GM19463 (cell line): ENCODE measurements around the gene TMX1.
"Not testable (repeated sequence)": the region's sequence is repeated elsewhere in the genome, so short reads cannot be mapped to it uniquely, and the experiment has no call there.

ENCODE experiments used
- ATAC-seq: cut with Tn5 transposase; IDR thresholded peaks from one replicate; pipeline ENCODE4 v1.9.1; 2021; ENCODE audit warnings: mild to moderate bottlenecking, moderate library complexity; ENCODE audit not compliant: unreplicated experiment

The TMX1 gene, protein sequence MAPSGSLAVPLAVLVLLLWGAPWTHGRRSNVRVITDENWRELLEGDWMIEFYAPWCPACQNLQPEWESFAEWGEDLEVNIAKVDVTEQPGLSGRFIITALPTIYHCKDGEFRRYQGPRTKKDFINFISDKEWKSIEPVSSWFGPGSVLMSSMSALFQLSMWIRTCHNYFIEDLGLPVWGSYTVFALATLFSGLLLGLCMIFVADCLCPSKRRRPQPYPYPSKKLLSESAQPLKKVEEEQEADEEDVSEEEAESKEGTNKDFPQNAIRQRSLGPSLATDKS

DNA sequence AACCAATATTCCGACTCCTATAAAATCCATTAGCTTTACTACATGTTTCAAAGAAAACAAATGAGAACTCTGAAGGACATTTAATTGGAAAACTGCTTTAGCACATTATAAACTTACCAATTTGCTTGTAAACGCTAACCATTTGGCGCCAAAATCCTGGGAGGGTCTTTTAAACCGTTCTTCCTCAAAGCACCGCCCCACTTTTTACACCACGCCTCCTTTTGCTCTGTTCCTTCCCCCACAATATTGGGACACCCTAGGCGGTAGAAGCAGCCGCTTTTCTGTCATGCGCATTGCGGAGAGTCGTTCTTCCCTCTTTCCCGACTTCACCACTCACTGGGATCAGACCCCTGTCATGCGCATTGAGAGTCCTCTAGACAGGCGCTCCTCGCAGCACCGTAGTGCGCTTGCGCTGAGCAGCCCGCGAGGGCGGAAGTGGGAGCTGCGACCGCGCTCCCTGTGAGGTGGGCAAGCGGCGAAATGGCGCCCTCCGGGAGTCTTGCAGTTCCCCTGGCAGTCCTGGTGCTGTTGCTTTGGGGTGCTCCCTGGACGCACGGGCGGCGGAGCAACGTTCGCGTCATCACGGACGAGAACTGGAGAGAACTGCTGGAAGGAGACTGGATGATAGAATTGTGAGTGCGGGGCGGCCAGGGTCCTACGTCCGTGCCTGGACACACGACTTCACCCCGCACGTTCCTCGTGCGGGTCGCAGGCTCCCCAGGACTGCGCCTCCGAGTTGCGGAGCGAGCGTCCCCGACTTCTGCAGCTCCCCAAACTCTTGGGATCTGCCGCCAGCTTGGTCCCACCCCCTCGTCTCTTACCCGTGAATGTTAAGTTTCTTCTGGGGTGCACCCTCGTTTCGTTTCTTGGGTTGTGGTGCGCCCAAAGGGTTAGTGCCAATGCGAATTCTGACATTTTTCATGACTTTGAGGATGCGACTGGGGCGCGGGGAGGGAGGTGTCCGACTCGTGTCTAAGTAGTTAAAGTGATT is at the start of gene TMX1:
Gene TMX1, plus strand, starts transcription at position 435 of the 991 bp plus-strand sequence. Its CDS starts 46 bp downstream, at position 481.
- peak; percentile 90 for ATAC-seq

DNA sequence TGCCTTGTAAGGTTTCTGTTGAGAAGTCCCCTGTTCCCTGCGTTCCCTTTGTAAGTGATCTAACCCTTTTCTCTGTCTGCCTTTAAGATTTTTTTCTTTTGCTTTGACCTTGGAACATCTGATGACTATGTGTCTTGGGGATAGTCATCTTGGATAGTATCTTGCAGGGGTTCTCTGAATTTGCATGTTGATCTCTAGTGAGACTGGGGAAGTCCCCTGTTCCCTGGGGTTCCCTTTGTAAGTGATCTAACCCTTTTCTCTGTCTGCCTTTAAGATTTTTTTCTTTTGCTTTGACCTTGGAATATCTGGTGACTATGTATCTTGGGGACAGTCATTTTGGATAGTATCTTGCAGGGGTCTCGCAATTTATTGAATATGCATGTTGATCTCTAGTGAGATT is 38.2 kb upstream of the TMX1 start:
- peak; percentile 28 for ATAC-seq

DNA sequence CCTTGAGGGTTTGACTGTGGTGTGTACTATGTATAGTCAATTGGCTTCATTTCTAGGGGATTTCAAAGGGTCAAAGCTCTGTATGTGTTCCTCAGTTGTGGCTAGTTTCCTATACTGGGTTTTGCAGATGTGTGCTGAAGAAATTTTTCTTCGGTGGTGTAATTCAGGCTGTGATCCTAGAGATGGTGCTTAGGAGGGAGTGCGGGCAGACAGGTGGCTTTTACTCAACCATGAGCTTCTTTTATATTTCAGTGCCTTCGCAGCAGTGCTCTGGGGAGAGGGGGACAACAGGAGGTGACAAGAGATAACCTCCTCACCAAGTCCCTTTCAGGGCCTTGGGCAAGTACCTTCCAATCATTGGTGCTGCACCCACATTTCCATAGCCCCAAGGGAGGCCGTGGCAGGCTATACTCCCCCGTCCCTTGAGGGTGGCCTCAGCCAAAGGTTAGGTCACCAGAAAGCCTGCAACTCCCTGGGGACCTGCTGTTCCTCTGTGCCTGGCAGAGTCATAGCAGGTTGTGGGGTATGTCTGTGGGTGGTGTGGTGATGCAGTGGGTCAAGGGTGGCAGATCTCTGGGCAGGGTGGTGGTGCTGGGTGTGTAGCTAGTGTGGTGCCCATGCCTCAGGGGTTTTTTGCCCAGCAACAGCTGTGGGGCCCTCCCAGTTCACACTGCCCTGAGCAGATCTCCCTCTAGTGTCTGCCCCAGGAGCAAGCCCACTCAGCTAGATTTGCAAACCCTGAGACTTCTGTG is 37.0 kb upstream of the TMX1 start:
- peak; percentile 79 for ATAC-seq

DNA sequence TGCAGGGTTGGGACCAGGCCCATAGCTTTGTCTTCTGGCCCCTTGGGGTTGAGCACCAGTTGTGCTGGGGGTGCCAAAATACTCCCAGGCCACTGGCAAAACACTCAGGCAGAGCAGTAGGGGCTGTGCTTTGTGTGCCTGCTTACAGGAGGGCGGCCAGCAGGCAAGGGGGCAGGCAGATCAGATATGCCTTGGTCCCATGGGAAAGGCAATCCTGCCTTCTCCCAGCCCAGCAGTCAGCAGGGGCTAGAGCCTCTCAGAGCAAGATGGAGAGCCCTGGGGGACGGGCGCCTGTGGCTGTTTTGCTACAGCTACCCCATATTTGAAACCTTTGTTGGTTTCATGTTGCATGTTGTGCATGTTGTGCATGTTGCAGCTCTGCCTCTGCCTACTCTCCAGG is 36.2 kb upstream of the TMX1 start:
- ATAC-seq = no peak

DNA sequence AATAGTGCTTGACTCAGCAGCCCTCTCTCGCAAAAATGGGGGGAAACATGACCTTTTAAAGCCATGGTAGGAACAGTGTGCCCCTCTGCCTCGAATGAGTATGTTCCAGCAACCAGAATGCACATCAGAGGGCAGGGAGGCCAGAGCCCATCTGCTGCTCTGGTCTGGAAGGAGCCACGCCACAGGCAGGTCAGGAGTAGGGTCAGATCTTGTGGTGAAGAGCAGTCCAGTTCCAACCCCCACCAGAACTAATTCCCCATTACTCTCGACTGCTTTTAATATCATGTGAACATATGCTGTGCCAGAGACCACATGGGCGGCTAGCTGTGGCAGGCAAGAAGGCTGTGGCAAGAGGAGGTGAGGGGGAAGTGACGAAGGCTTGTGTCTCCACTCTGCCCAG is 34.6 kb upstream of the TMX1 start:
- ATAC-seq = no peak

DNA sequence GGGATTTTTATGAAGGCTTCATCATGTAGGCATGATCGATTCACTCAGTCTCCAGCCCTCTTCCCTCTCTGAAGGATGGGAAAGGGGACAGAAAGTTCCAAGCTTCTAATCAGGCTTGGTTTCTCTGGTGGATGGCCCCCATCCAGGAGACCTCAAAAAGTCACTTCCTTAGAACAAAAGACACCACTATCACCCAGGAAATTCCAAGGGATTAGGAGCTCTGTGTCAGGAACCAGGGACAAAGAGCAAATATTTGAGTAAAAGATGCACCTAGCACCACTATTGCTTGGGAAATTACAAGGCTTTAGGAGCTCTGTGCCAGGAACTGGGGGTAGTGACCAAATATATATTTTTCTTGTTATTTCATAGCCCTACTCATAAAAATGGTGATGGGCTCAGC is 33.6 kb upstream of the TMX1 start:
- ATAC-seq = no peak

DNA sequence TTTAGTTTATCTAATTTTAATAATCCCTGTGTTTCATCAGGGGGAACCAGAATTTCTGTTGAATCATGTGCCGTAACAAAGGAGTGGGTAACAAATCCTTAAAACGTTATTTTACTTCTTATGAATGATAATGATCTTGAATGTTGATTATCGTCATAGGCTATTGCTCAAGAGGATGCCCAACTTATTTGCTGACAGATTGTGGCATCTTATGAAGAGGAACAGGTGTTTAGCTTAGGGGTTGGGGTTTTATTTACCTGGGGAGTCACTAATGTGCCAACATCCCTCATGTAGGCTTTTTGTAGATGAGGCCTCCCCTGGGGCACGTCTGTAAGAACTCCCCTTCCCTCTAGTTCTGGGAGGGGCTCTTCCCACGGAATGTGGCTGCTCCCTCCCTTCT is 32.4 kb upstream of the TMX1 start:
- no peak for ATAC-seq

DNA sequence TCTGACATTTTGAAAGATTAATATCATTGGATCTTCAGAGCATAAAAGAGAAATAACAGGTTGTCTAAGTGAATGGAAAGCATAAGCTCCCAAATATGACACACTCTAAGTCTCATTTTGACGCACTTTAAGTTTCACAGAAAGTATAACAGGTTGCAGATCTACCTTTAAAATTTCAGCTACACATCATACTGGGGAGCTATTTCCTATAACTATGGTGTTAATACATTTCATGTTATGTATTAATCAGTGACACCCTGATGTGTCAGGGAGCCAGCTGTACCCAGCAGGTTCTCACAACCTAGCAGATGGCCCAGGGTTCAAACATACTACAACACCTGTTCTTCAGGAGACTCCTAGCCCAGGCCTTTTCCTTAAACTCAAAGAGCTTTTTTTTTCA is 31.1 kb upstream of the TMX1 start:
- no peak for ATAC-seq

DNA sequence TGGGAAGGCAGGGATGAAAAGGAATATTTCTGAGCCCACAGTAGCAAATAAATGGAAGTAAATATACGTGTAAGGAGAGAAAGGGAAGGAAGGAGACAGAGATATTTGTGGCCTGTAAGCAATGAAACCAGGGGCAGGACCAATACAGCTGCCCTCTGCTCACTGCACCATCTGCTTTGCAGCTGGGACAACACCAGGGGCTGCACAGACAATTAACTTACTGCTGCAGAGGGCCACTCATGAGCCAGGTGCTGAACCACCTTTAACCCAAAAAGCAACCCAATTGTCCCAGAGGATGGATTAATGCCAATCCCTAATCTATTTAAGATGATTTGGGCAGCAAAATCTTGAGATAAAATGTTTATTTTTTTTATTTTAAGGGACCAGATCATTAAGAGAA is 30.6 kb upstream of the TMX1 start:
- ATAC-seq = no peak

DNA sequence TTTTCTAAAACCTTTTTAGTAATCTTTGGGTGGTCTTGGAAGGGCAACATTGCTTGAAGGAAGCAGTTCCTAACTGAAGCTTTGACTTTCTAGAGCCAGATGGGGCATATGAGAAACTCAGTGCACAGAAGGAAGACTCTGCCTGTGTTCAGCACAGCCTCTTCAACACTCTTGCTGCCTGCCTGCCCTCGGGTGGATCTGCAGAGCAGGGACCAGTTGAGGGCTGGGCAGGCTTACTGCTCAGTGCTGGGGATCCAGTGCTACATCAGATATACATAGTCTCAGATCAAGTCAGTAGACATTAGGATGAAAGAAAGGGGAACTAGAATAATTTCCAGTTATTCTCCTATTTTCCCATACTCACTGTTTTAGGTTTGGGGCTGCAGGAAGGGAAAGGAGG is 29.5 kb upstream of the TMX1 start:
- ATAC-seq = no peak

DNA sequence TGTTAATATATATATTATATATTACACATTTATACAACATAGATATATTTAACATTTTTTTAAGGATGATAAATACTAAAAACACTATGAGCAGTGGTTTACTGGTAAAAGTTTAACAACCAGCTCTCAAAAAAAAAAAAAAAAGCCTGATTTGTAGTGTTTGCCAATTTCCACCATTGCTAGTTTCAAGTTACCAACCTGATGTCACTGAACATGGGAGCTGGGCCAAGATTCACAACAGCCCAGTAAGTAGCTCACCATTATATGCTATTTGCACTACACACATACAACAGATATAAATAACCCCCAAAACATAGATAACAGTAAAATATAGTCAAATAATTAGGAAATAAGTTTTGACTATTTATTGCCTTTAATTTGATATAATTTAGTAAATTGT is 28.9 kb upstream of the TMX1 start:
- no peak for ATAC-seq

DNA sequence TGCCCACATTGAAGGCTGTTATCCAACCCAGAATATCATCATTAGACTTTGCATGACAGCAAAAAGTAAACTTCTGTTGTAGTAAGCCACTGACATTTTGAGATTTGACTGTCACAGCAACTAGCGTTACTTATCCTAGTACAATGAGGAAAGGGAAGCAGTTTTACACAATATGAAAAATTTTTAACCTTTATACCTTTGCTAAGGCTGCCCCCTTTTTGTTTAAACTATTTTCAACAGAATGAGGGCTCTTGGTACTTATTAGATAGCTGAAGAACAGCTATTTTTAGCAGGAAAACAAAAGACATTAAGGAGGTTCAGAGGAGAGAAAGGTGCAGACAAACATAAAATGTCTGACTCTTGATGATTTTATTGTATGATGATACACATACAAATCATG is 23.4 kb upstream of the TMX1 start:
- no peak for ATAC-seq

DNA sequence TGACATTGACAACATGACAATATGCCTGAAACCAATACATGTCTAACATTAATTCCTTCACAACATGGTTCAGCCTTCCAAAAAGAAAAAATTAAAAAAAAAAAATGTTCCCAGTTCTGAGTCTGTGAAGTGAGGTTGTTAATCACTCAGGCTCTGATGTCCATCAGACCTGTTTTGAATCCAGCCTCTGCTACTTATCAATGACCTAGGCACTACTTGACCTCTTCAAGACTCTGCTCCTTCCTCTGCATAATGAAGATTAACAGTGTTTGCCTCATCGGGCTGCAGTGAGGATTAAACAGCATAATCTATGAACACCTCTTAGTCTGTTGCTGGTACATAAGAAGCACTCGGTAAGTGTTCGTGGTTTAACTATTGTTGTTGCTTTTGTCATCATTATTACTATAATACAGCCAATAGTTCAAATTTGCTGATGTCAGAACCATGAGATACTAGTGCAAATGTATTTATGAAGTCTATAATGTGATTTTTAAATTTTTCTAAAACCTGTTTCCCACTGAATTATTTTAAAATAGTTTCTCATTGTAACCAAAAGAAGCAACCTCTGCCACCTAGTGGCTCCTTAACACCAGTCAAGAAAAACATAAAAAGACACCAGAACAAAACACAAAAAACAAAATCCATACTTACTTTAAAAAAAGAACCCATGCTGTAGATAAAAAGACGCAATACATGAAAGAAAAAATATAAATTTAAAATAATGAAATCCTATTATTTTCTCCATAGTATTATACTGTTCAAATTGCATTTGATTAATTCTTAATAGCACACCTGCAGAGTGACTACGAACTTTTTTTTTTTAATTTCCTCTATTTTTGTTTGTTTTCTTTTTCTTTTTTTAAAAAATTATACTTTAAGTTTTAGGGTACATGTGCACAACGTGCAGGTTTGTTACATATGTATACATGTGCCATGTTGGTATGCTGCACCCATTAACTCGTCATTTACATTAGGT is 20.3 kb upstream of the TMX1 start:
- no peak for ATAC-seq

DNA sequence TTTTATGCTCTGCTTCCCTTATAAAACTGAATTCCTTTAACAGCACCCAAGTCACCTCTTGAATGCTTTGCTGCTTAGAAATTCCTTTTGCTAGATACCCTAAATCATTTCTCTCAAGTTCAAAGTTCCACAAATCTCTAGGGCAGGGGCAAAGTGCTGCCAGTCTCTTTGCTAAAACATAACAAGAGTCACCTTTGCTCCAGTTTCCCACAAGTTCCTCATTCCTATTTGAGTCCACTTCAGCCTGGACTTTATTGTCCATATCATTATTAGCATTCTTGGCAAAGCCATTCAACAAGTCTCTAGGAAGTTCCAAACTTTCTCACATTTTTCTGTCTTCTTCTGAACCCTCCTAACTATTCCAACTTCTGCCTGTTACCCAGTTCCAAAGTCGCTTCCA is 16.6 kb upstream of the TMX1 start:
- ATAC-seq = not testable (repeated sequence)

DNA sequence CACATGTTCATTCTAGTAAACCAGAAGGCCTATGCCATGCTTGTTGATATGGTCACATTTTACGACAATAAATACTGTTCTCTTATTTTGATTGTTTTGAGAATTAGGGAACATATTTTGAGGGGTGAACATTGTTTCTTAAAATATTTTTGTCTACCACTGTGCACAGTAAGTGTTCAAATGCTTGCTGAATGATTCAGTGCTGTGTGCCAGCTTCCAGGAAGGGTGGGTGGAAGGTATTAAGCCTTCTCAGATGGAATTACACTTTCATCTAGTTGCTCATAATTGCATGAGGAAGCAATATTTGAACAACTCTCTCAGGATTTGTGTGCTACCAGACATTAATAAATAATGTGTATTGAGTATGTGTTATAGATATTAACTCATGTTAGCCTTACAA is 15.5 kb upstream of the TMX1 start:
- no peak for ATAC-seq

DNA sequence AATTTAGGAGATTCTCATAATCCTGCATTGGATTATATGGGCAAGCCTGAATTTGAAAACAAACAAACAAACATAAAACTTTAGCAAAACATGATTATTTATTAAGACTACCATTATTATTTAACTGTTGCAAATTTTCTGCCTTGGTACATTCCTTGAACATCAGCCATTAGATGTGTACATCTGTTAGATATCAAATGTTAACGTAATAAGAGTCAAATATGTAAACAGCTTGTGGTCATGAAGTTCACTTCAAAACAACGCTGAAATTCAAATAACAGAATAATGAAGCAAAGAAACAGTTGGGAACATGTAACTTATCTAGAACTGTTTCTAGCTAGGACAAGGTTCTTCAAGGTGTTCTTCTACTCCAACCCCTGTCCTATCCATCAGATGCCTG is 14.3 kb upstream of the TMX1 start:
- ATAC-seq = no peak

DNA sequence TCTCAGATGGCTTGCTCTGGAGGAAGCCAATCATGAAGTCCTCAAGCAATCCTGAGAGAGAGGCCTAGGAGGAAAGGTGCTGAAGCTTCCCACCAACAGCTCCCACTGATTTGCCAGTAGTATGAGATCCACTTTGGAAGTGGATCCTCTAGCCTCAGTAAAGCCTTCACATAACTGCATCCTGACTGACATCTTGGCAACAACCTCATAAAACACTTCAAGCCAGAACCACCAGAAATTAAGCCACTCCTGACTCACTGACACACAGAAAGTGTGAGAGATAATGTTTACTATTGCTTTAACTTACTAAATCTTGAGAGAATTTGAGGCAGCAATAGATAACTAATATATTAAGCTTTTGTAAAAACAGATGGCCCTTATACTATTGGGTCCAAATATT is 11.7 kb upstream of the TMX1 start:
- no peak for ATAC-seq

DNA sequence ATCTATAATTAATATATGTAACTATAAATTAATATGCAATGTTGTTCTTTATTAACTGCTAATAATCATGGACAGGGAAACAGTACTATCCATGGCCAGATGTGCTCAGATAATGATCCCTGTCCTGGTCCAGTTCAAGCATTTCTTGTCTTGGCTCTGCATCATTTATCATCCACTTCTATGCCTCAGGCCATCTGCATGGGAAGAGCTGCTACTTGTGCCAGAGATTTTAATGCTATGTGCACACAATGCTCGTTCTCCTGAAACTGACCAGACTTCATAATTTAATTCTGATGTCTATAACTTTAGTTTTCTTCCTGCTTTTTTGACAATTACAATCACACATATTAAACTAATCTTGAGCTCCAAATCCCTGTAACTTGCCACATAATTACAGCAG is 11.2 kb upstream of the TMX1 start:
- ATAC-seq = no peak

DNA sequence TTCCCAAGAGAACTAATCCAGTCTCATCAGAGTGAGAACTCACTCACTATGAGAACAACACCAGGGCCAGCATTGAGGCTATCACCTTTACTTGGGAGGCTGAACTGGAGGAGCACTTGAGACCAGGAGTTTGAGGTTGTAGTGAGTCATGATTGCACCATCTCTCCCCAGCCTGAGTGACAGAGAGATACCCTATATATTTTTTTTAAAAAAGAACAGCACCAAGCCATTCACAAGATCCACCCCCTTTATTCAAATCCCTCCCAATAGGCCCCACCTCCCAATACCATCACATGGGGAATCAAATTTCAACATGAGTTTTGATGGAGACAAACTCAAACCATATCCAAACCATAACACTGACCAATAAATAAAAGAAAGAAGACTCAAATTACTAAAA is 3.7 kb upstream of the TMX1 start:
- no peak for ATAC-seq

DNA sequence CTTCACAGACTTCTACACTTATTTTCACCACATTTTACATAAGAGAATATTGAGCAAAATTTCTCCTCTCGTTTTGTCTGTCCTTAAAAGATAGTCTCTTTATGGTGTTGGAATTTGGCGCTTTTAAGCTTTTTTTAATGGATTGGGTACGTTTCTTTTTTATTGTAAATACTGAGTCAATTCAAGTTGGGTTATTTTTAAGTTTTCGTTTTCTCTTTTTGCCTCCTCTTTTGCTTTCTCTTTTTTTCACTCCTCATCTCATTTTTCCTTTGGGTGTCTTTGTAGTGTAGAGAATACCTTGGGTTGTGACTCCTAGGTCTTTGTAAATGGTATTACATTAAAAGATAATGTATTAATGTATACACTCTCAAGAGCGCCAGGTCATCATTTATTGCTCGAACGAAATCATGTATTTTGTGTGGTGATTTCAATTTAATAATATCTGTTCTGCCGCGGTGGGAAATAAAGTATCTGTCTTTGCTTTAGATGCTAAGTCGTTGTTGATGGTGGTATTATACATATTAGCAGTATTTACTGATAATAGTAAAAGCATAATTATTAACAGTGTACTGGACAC is 845 bp downstream of the TMX1 start:
- no peak for ATAC-seq
